Measurements from ENCODE around the gene YTHDF1.

YTHDF1 gene

GRCh38 chr20:63164484-63165355 is 51.2 kb downstream of the YTHDF1 start:
- H3K4me3 ChIP-seq (ENCODE audit: low read depth, low read length), result no peak overlapping the region
- no peak for TF ChIP-seq MAX (IDR thresholded peaks at IDR 0.05; ENCODE audit: low read depth, low read length)
- no peak for TF ChIP-seq POLR2A (IDR thresholded peaks at IDR 0.05; ENCODE audit: extremely low read depth, insufficient read length)
- TF ChIP-seq MYC (IDR thresholded peaks at IDR 0.05; ENCODE audit: low read depth, low read length), result no peak
- no peak for TF ChIP-seq CTCF (IDR thresholded peaks at IDR 0.05; ENCODE audit: low read depth, low read length)
- no peak for DNase-seq (ENCODE audit: low read depth)

- no peak overlapping the region for H3K4me3 ChIP-seq (ENCODE audit: low read depth, low read length)
- DNase-seq (ENCODE audit: low read depth), result no peak
- TF ChIP-seq MYC (IDR thresholded peaks at IDR 0.05; ENCODE audit: low read depth, low read length) (no peak), POLR2A (IDR thresholded peaks at IDR 0.05; ENCODE audit: extremely low read depth, insufficient read length) (no peak), CTCF (IDR thresholded peaks at IDR 0.05; ENCODE audit: low read depth, low read length) (no peak), MAX (IDR thresholded peaks at IDR 0.05; ENCODE audit: low read depth, low read length) (no peak)
Measured at GRCh38 chr20:63163596-63164483, 52.1 kb downstream of the YTHDF1 start.

GRCh38 chr20:63163171-63163570 is 52.8 kb downstream of the YTHDF1 start:
- TF ChIP-seq MYC (IDR thresholded peaks at IDR 0.05; ENCODE audit: low read depth, low read length) (no peak), MAX (IDR thresholded peaks at IDR 0.05; ENCODE audit: low read depth, low read length) (no peak), POLR2A (IDR thresholded peaks at IDR 0.05; ENCODE audit: extremely low read depth, insufficient read length) (no peak), CTCF (IDR thresholded peaks at IDR 0.05; ENCODE audit: low read depth, low read length) (no peak)
- H3K4me3 ChIP-seq (ENCODE audit: low read depth, low read length), result no peak overlapping the region

GRCh38 chr20:63162206-63162795 is 53.6 kb downstream of the YTHDF1 start:
- H3K4me3 ChIP-seq (ENCODE audit: low read depth, low read length), result no peak overlapping the region
- TF ChIP-seq MYC (IDR thresholded peaks at IDR 0.05; ENCODE audit: low read depth, low read length) (no peak), CTCF (IDR thresholded peaks at IDR 0.05; ENCODE audit: low read depth, low read length) (no peak), POLR2A (IDR thresholded peaks at IDR 0.05; ENCODE audit: extremely low read depth, insufficient read length) (no peak)
- no peak for DNase-seq (ENCODE audit: low read depth)

More at GRCh38 chr20:63163171-63163570, 52.8 kb downstream of the YTHDF1 start:
- DNase-seq (ENCODE audit: low read depth), result no peak

GRCh38 chr20:63161176-63161651 is 54.7 kb downstream of the YTHDF1 start:
- no peak overlapping the region for H3K4me3 ChIP-seq (ENCODE audit: low read depth, low read length)
- DNase-seq (ENCODE audit: low read depth), result no peak
- no peak for TF ChIP-seq POLR2A (IDR thresholded peaks at IDR 0.05; ENCODE audit: extremely low read depth, insufficient read length)
- TF ChIP-seq CTCF (IDR thresholded peaks at IDR 0.05; ENCODE audit: low read depth, low read length), result no peak
- no peak for TF ChIP-seq MAX (IDR thresholded peaks at IDR 0.05; ENCODE audit: low read depth, low read length)
- TF ChIP-seq MYC (IDR thresholded peaks at IDR 0.05; ENCODE audit: low read depth, low read length), result no peak

Data from NB4 (cell line).